GM12875 (cell line): ENCODE measurements around the gene UGT1A1.
"Not testable (repeated sequence)": the region's sequence is repeated elsewhere in the genome, so short reads cannot be mapped to it uniquely, and the experiment has no call there.

Source experiments
- H3K4me3 ChIP-seq: one replicate; pipeline ENCODE4 v1.5.1; 2011; ENCODE audit warnings: low read depth, low read length, control low read depth
- CTCF ChIP-seq: IDR thresholded peaks from 2 replicates; pipeline ENCODE4 v1.5.1; 2011; ENCODE audit warnings: low read depth, mild to moderate bottlenecking, control low read depth, inconsistent platforms, low read length, moderate library complexity, borderline replicate concordance; ENCODE audit not compliant: insufficient read depth

UGT1A1 gene

GRCh38 chr2:233728723-233729301, 31.3 kb upstream of the UGT1A1 start, which contains the start of gene UGT1A3:
TSS of gene UGT1A3 (plus strand) at chr2:233729042. CDS start at chr2:233729127, 85 bp downstream.
- H3K4me3 ChIP-seq = no peak within 1 kb of the TSS
- no peak for TF ChIP-seq CTCF

- not testable (repeated sequence) for H3K4me3 ChIP-seq
Observed at GRCh38 chr2:233736868-233737653, 23.0 kb upstream of the UGT1A1 start.

- TF ChIP-seq CTCF = no peak
- H3K4me3 ChIP-seq = no peak overlapping the region
Observed at GRCh38 chr2:233740870-233741269, 19.2 kb upstream of the UGT1A1 start.

- no peak for TF ChIP-seq CTCF
- no peak overlapping the region for H3K4me3 ChIP-seq
Observed at GRCh38 chr2:233743464-233744259, 16.4 kb upstream of the UGT1A1 start.

- TF ChIP-seq CTCF = no peak
- no peak overlapping the region for H3K4me3 ChIP-seq
Observed at GRCh38 chr2:233745073-233745755, 14.9 kb upstream of the UGT1A1 start.

- H3K4me3 ChIP-seq = not testable (repeated sequence)
Observed at GRCh38 chr2:233745838-233746237, 14.2 kb upstream of the UGT1A1 start.

- no peak overlapping the region for H3K4me3 ChIP-seq
- no peak for TF ChIP-seq CTCF
Observed at GRCh38 chr2:233746475-233747282, 13.4 kb upstream of the UGT1A1 start.
